Prostate gland (tissue), 2 donors: ENCODE measurements around the gene SPTB.

ENCODE experiments used
- POLR2A ChIP-seq: fragments of 450-650 bp; IDR thresholded peaks from one replicate; pipeline ENCODE4 v1.6.1; 2016; ENCODE audit warnings: antibody characterized with exemption, mild to moderate bottlenecking
- TF ChIP-seq, protein P1 (sequence below), 4 experiments: fragments of 200-600 bp in 2 of 4; fragments of 450-650 bp in 2 of 4; sonication (generic) in 2 of 4; IDR thresholded peaks; 1 replicate in 3 of 4; 2 replicates in 1 of 4; pipeline ENCODE4 v1.5.1; 2016 to 2019; ENCODE audit warnings: antibody characterized with exemption in 4 of 4, mild to moderate bottlenecking in 2 of 4, moderate library complexity in 2 of 4

DNA sequence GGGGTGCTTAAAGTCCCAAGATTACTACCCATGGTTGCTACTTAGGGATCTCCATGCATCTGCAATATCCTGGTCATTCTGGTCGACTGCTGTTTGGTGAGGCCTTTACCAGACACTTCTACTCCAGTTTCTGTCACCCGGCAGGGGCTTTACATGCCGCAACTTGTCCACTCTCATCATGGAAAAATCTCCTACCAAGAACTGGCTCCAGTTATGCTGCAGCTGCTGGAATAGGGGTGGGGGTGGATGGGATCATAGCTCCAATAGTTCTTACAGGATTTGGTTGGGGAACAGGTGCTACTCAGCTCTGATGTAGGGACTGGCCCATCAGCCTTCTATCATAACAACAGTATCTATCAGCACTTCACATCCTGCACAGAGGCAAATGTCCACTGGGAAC lies 51.6 kb downstream of the SPTB start:
- TF ChIP-seq, protein P1, sequence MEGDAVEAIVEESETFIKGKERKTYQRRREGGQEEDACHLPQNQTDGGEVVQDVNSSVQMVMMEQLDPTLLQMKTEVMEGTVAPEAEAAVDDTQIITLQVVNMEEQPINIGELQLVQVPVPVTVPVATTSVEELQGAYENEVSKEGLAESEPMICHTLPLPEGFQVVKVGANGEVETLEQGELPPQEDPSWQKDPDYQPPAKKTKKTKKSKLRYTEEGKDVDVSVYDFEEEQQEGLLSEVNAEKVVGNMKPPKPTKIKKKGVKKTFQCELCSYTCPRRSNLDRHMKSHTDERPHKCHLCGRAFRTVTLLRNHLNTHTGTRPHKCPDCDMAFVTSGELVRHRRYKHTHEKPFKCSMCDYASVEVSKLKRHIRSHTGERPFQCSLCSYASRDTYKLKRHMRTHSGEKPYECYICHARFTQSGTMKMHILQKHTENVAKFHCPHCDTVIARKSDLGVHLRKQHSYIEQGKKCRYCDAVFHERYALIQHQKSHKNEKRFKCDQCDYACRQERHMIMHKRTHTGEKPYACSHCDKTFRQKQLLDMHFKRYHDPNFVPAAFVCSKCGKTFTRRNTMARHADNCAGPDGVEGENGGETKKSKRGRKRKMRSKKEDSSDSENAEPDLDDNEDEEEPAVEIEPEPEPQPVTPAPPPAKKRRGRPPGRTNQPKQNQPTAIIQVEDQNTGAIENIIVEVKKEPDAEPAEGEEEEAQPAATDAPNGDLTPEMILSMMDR (IDR thresholded peaks at IDR 0.05), result no peak
- no peak for TF ChIP-seq POLR2A
